OCI-LY3 (cell line): Measurements from ENCODE around the gene NYAP2.

ENCODE experiments used
- CTCF ChIP-seq: fragments of 200-600, 300-600 bp; sonication (generic); IDR thresholded peaks from 2 replicates; pipeline ENCODE4 v1.5.1; 2014; ENCODE audit warnings: antibody characterized with exemption, low read length, low read depth
- EZH2phosphoT487 ChIP-seq: fragments of 200-600 bp; shearing (Covaris generic); IDR thresholded peaks from 2 replicates; pipeline ENCODE4 v1.6.1; 2018; ENCODE audit warnings: antibody characterized with exemption, mixed run types, low read depth

- TF ChIP-seq CTCF (no peak), EZH2phosphoT487 (no peak)
These were observed 262.6 kb downstream of the NYAP2 start for GRCh38 chr2:225662101-225662500.
